OCI-LY3 (cell line): ENCODE results near the gene POLR2E.
A peak's percentile ranks its signal among the peaks of the same experiment; 100 is the strongest.

ENCODE experiments used
- H2AFZ ChIP-seq: fragments of 200-600, 300-600 bp; shearing (Covaris generic); 2 replicates; pipeline ENCODE4 v1.6.0; 2014; ENCODE audit warnings: antibody characterized with exemption, low read depth, low read length
- H3K27ac ChIP-seq: fragments of 200-600, 300-600 bp; sonication (generic); 2 replicates; pipeline ENCODE4 v1.5.1; 2014; ENCODE audit warnings: mild to moderate bottlenecking, low read length, moderate library complexity, mixed read lengths
- H3K27me3 ChIP-seq: fragments of 200-600, 300-600 bp; sonication (generic); 2 replicates; pipeline ENCODE4 v1.6.1; 2014; ENCODE audit warnings: low read depth, low read length, mixed read lengths
- H3K36me3 ChIP-seq: fragments of 200-600, 300-600 bp; sonication (generic); replicated peaks from 2 replicates; pipeline ENCODE3; 2014; ENCODE audit warnings: low read depth, low read length, mixed read lengths
- H3K4me1 ChIP-seq: fragments of 300-600, 200-600 bp; sonication (generic); 2 replicates; pipeline ENCODE4 v1.6.1; 2014; ENCODE audit warnings: low read length, mixed read lengths
- H3K4me2 ChIP-seq: fragments of 200-600, 300-600 bp; sonication (generic); 2 replicates; pipeline ENCODE4 v1.6.1; 2014; ENCODE audit warnings: low read length, mixed read lengths
- H3K4me3 ChIP-seq: fragments of 300-600, 200-600 bp; sonication (generic); 2 replicates; pipeline ENCODE4 v1.5.1; 2014; ENCODE audit warnings: antibody characterized with exemption, mild to moderate bottlenecking, low read length, moderate library complexity
- H3K79me2 ChIP-seq: fragments of 300-600, 200-600 bp; shearing (Covaris generic); 2 replicates; pipeline ENCODE4 v1.6.1; 2014; ENCODE audit warnings: mild to moderate bottlenecking, low read length, mixed read lengths
- H3K9ac ChIP-seq: fragments of 300-600, 200-600 bp; shearing (Covaris generic); 2 replicates; pipeline ENCODE4 v1.6.0; 2014; ENCODE audit warnings: mild to moderate bottlenecking, low read length, moderate library complexity
- H3K9me3 ChIP-seq: fragments of 200-600, 300-600 bp; shearing (Covaris generic); 2 replicates; pipeline ENCODE4 v1.6.1; 2014; ENCODE audit warnings: low read length, mixed read lengths; ENCODE audit not compliant: insufficient read depth
- H4K20me1 ChIP-seq: fragments of 200-600, 300-600 bp; sonication (generic); 2 replicates; pipeline ENCODE4 v1.6.1; 2016; ENCODE audit warnings: low read length, mixed read lengths; ENCODE audit not compliant: insufficient read depth
- CTCF ChIP-seq: fragments of 200-600, 300-600 bp; sonication (generic); IDR thresholded peaks from 2 replicates; pipeline ENCODE4 v1.5.1; 2014; ENCODE audit warnings: antibody characterized with exemption, low read length, low read depth
- EZH2phosphoT487 ChIP-seq: fragments of 200-600 bp; shearing (Covaris generic); IDR thresholded peaks from 2 replicates; pipeline ENCODE4 v1.6.1; 2018; ENCODE audit warnings: antibody characterized with exemption, mixed run types, low read depth

Gene POLR2E

GRCh38 chr19:1113030-1113985, 18.1 kb upstream of the POLR2E start:
- Histone ChIP-seq H3K4me3 (no peak overlapping the region), H3K27ac (no peak overlapping the region), H4K20me1 (no peaks in the 10 kb centered on the region), H2AFZ (no peak overlapping the region), H3K36me3 (peaks cover 44% of the 10 kb centered on the region), H3K4me2 (peak overlapping the region; percentile 1; the same call in 1 of the 2 replicates), H3K9ac (no peak overlapping the region), H3K27me3 (no peaks in the 10 kb centered on the region), H3K9me3 (no peaks in the 10 kb centered on the region), H3K4me1 (peaks cover 4% of the 10 kb centered on the region; the same call in 1 of the 2 replicates), H3K79me2 (no peaks in the 10 kb centered on the region)
- TF ChIP-seq EZH2phosphoT487 = no peak
- TF ChIP-seq CTCF = peak; percentile 85

- Histone ChIP-seq H2AFZ (no peak overlapping the region), H3K4me2 (no peak overlapping the region), H3K36me3 (peaks cover 45% of the 10 kb centered on the region), H3K79me2 (no peaks in the 10 kb centered on the region), H3K4me1 (peaks cover 10% of the 10 kb centered on the region), H3K4me3 (no peak overlapping the region), H3K27me3 (no peaks in the 10 kb centered on the region), H4K20me1 (0 out of 2 replicates have a peak, but pooled peaks cover 5% of the 10 kb centered on the region), H3K27ac (no peak overlapping the region), H3K9me3 (no peaks in the 10 kb centered on the region), H3K9ac (no peak overlapping the region)
- TF ChIP-seq CTCF = no peak
- no peak for TF ChIP-seq EZH2phosphoT487
Measured at GRCh38 chr19:1112268-1113029, 17.3 kb upstream of the POLR2E start.

- Histone ChIP-seq H2AFZ (no peak overlapping the region), H3K36me3 (peaks cover 44% of the 10 kb centered on the region), H3K27me3 (no peaks in the 10 kb centered on the region), H3K9me3 (no peaks in the 10 kb centered on the region), H3K4me3 (no peak overlapping the region), H3K79me2 (no peaks in the 10 kb centered on the region; the same call in 1 of the 2 replicates), H3K4me1 (peaks cover 16% of the 10 kb centered on the region), H3K9ac (no peak overlapping the region), H3K4me2 (no peak overlapping the region), H4K20me1 (peaks cover 10% of the 10 kb centered on the region; the same call in 1 of the 2 replicates), H3K27ac (no peak overlapping the region)
- TF ChIP-seq EZH2phosphoT487 = no peak
- TF ChIP-seq CTCF = no peak
Measured at GRCh38 chr19:1111641-1112267, 16.6 kb upstream of the POLR2E start.
